Epithelial cell of esophagus (primary cell): ENCODE results near the gene PACC1.

ENCODE experiments used
- DNase-seq: peaks from one replicate; pipeline ENCODE4 v3.0.0; 2010; ENCODE audit warnings: low read depth
- H3K4me3 ChIP-seq: 2 replicates; pipeline ENCODE4 v1.5.1; 2011; ENCODE audit warnings: mild to moderate bottlenecking, low read length, control low read depth
- CTCF ChIP-seq: IDR thresholded peaks from 2 replicates; pipeline ENCODE4 v1.5.1; 2011; ENCODE audit warnings: low read depth, mild to moderate bottlenecking, low read length, control low read depth, inconsistent platforms; ENCODE audit not compliant: insufficient read depth; ENCODE audit errors: missing control alignments

The PACC1 gene

GRCh38 chr1:212438831-212439237 lies 24.1 kb upstream of the PACC1 start:
- DNase-seq = no peak
- no peak overlapping the region for H3K4me3 ChIP-seq
- TF ChIP-seq CTCF = no peak

- H3K4me3 ChIP-seq = no peak overlapping the region
- peak; percentile 28 for DNase-seq
- TF ChIP-seq CTCF = no peak
Observed at GRCh38 chr1:212437179-212437798, 22.6 kb upstream of the PACC1 start.

- no peak overlapping the region for H3K4me3 ChIP-seq
- no peak for TF ChIP-seq CTCF
- no peak for DNase-seq
Observed at GRCh38 chr1:212434992-212435391, 20.3 kb upstream of the PACC1 start.

GRCh38 chr1:212433577-212434462 lies 19.1 kb upstream of the PACC1 start:
- no peak for TF ChIP-seq CTCF
- DNase-seq = no peak

GRCh38 chr1:212432661-212433576 lies 18.2 kb upstream of the PACC1 start, which contains the start of gene NENF:
TSS of gene NENF (plus strand) at chr1:212432920. CDS start at chr1:212432944, 24 bp downstream.
- TF ChIP-seq CTCF = no peak
- peak; percentile 84 for DNase-seq
- peak within 1 kb of the TSS; percentile 59 for H3K4me3 ChIP-seq

More at GRCh38 chr1:212433577-212434462, 19.1 kb upstream of the PACC1 start:
- H3K4me3 ChIP-seq = peak overlapping the region; percentile 59

- TF ChIP-seq CTCF = no peak
- DNase-seq = no peak
- peak overlapping the region; percentile 59 for H3K4me3 ChIP-seq
Observed at GRCh38 chr1:212432272-212432660, 17.6 kb upstream of the PACC1 start.
